MCF 10A (cell line): ENCODE results near the gene ADAM8. TPM values are rescaled to one million over a fixed set of nuclear protein-coding genes. Genes with fewer than 3 reads are reported as not detected.

Source experiments
- BruUV-seq: library from RNA; stranded (reverse); fragments of 400-500 nt; replicated peaks from 2 replicates; lab custom pipeline; 2021; lab: Mats Ljungman, UMichigan
- CTCF ChIA-PET: fragments of 300-600 bp; sonication (Branson Sonifier 250); formaldehyde crosslinking; extraction: SDS; loops from one replicate; lab custom pipeline; 2021; ENCODE audit warnings: antibody characterized with exemption, inconsistent platforms; lab: Yijun Ruan, JAX
- POLR2A ChIA-PET: fragments of 300-600, 350-650 bp; sonication (Branson Sonifier 250); formaldehyde crosslinking; extraction: SDS; loops from one replicate; lab custom pipeline; 2020; ENCODE audit warnings: antibody characterized with exemption, inconsistent platforms; lab: Yijun Ruan, JAX
- DNase-seq: peaks from one replicate; pipeline ENCODE4 v3.0.0-alpha.2; 2018; ENCODE audit not compliant: unreplicated experiment
- H3K27ac Mint-ChIP-seq: one replicate; pipeline ENCODE4 v1.8.0; 2022; ENCODE audit warnings: mild to moderate bottlenecking, low read depth, mixed read lengths; ENCODE audit not compliant: unreplicated experiment
- H3K27me3 Mint-ChIP-seq: one replicate; pipeline ENCODE4 v1.8.0; 2022; ENCODE audit warnings: mixed read lengths; ENCODE audit not compliant: insufficient read depth, unreplicated experiment
- H3K36me3 Mint-ChIP-seq: one replicate; pipeline ENCODE4 v1.8.0; 2022; ENCODE audit warnings: mild to moderate bottlenecking, moderate library complexity, mixed read lengths; ENCODE audit not compliant: insufficient read depth, unreplicated experiment
- H3K4me1 Mint-ChIP-seq: one replicate; pipeline ENCODE4 v1.8.0; 2022; ENCODE audit warnings: mixed read lengths; ENCODE audit not compliant: insufficient read depth, unreplicated experiment
- H3K4me3 Mint-ChIP-seq: one replicate; pipeline ENCODE4 v1.8.0; 2022; ENCODE audit warnings: mild to moderate bottlenecking, moderate library complexity, mixed read lengths; ENCODE audit not compliant: unreplicated experiment
- H3K9me3 Mint-ChIP-seq: one replicate; pipeline ENCODE4 v1.8.0; 2022; ENCODE audit warnings: mixed read lengths; ENCODE audit not compliant: unreplicated experiment
- CTCF ChIP-seq: fragments of 200-600 bp; IDR thresholded peaks from one replicate; pipeline ENCODE4 v1.8.0; 2022; ENCODE audit warnings: antibody characterized with exemption, mild to moderate bottlenecking; ENCODE audit not compliant: unreplicated experiment
- intact Hi-C: fragments of 100-400 bp; cut with micrococcal nuclease; formaldehyde crosslinking; loops from 2 replicates; pipeline ENCODE4 v1.14.1; 2022
- total RNA-seq: library from RNA; stranded (reverse); gene quantifications from 2 replicates; pipeline ENCODE4 v1.2.3, GENCODE V29; 2022

Gene ADAM8
- total RNA-seq, 1 experiment from 2014 or later, result 23.2 TPM

- BruUV-seq, result no TSS peak
- TF ChIP-seq CTCF, result no peak
- ChIA-PET POLR2A (interaction anchor here (0.7 to 2.1 kb wide), 4 partner anchors 31 to 59 kb away, joined by 3 to 13 read pairs (median 5); no protein-coding TSS in a partner anchor), CTCF (interaction anchor here (0.6 to 0.7 kb wide), 2 partner anchors 20 to 166 kb away, joined by 3 read pairs; no protein-coding TSS in a partner anchor)
- Mint-ChIP-seq H3K36me3 (peaks cover 21% of the 10 kb centered on the region), H3K27ac (no peak overlapping the region), H3K27me3 (no peaks in the 10 kb centered on the region), H3K9me3 (no peaks in the 10 kb centered on the region), H3K4me1 (peaks cover 18% of the 10 kb centered on the region), H3K4me3 (peak overlapping the region; percentile 98)
- intact Hi-C loops, result loop anchor here (1.0 to 5.0 kb wide), 3 partner anchors 50 to 407 kb away; no protein-coding TSS in a partner anchor
- peak; percentile 91 for DNase-seq
These were observed 32.5 kb upstream of the ADAM8 start for GRCh38 chr10:133309100-133309719.

GRCh38 chr10:133308421-133309099 is 31.9 kb upstream of the ADAM8 start, which contains the start of the genes TUBGCP2 and ZNF511:
Gene TUBGCP2 (minus strand): TSS chr10:133308872. CDS start chr10:133302941, 5,931 bp downstream.
Gene ZNF511 (plus strand): TSS chr10:133308914. CDS start chr10:133308944, 30 bp downstream.
- H3K27me3 Mint-ChIP-seq, result no peaks in the 10 kb centered on the region
- peak within 1 kb of the TSS; percentile 100 for H3K27ac Mint-ChIP-seq
- TSS peak; percentile 46 for BruUV-seq
- H3K9me3 Mint-ChIP-seq, result no peaks in the 10 kb centered on the region
- peak; percentile 71 for DNase-seq
- H3K4me1 Mint-ChIP-seq, result peaks cover 18% of the 10 kb centered on the region
- CTCF ChIA-PET, result interaction anchor here (0.5 to 2.2 kb wide), 16 partner anchors 10 to 405 kb away, joined by 3 to 14 read pairs (median 6); partner anchors contain the start of gene ECHS1
- POLR2A ChIA-PET, result interaction anchor here (0.5 to 2.1 kb wide), 10 partner anchors 16 to 988 kb away, joined by 3 to 13 read pairs (median 3); no protein-coding TSS in a partner anchor
- intact Hi-C loops, result loop anchor here (1.0 to 5.0 kb wide), 3 partner anchors 49 to 406 kb away; no protein-coding TSS in a partner anchor
- H3K36me3 Mint-ChIP-seq, result peaks cover 27% of the 10 kb centered on the region
- TF ChIP-seq CTCF, result no peak
- peak within 1 kb of the TSS; percentile 98 for H3K4me3 Mint-ChIP-seq

- Mint-ChIP-seq H3K27me3 (no peaks in the 10 kb centered on the region), H3K4me3 (peak overlapping the region; percentile 98), H3K36me3 (peaks cover 28% of the 10 kb centered on the region), H3K4me1 (peaks cover 18% of the 10 kb centered on the region), H3K27ac (peak overlapping the region; percentile 100), H3K9me3 (no peaks in the 10 kb centered on the region)
- no TSS peak for BruUV-seq
- TF ChIP-seq CTCF, result peak; percentile 74
- ChIA-PET POLR2A (interaction anchor here (0.5 to 2.1 kb wide), 13 partner anchors 9 to 988 kb away, joined by 3 to 13 read pairs (median 3); no protein-coding TSS in a partner anchor), CTCF (interaction anchor here (0.5 to 2.2 kb wide), 20 partner anchors 9 to 404 kb away, joined by 3 to 14 read pairs (median 6); partner anchors contain the start of gene ECHS1)
- intact Hi-C loops, result loop anchor here (1.0 to 5.0 kb wide), 3 partner anchors 30 to 406 kb away; no protein-coding TSS in a partner anchor
- DNase-seq, result peak; percentile 83
These were observed 31.2 kb upstream of the ADAM8 start for GRCh38 chr10:133307776-133308420.
